GM18951 (cell line): ENCODE measurements around the gene HRH2.

Experiments
- POLR2A ChIP-seq: IDR thresholded peaks from 4 replicates; pipeline ENCODE4 v1.6.1; 2011; ENCODE audit warnings: mild to moderate bottlenecking; ENCODE audit not compliant: insufficient read length, insufficient read depth; ENCODE audit errors: extremely low read depth
- in situ Hi-C: fragments of 300-500 bp; cut with MboI; formaldehyde crosslinking; loops from one replicate; pipeline ENCODE4 v1.12.0; 2022; ENCODE audit warnings: low sequenced_read_pairs, mixed read lengths, inconsistent platforms; ENCODE audit not compliant: unreplicated experiment

HRH2 gene

GRCh38 chr5:175733017-175733416 lies 75.1 kb downstream of the HRH2 start:
- in situ Hi-C loops, result loop anchor here (25.0 kb wide), 1 partner anchor 679 kb away; the partner anchor contains the start of gene CLTB
- TF ChIP-seq POLR2A, result no peak

DNA sequence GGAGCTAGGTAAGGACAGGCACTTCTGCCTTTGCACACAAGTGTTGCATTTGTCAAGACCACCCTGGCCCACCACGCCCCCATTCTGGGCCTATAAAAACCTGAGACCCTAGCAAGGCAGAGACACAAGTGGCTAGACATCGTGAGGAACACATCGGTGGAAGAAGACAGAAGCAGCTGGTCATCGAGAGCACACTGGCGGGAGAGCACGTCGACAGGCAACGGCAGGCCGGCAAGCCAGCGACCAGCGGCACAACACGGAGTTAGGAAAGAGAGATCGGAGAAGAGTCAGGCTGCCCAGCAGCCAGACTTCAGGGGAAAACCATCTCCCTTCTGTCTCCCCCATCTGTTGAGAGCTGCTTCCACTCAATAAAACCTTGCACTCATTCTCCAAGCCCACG lies 76.1 kb downstream of the HRH2 start:
- in situ Hi-C loops, result loop anchor here (25.0 kb wide), 1 partner anchor 678 kb away; the partner anchor contains the start of gene CLTB

DNA sequence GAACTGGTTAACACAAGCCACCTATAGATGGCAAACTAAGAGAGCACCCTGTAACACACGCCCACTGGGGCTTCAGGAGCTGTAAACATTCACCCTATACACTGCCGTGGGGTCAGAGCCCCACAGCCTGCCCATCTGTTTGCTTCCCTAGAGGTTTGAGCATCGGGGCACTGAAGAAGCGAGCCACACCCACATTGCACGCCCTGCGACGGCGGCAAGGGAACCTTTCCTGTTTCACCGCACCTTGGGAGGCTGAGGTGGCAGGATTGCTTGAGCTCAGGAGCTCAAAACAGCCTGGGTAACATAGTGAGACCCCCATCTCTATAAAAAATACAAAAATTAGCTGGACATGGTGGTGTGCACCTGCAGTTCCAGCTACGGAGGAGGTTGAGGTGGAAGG lies 76.6 kb downstream of the HRH2 start:
- in situ Hi-C loops, result loop anchor here (25.0 kb wide), 1 partner anchor 678 kb away; the partner anchor contains the start of gene CLTB
- TF ChIP-seq POLR2A, result no peak

More for the DNA sequence above, 76.1 kb downstream of the HRH2 start:
- TF ChIP-seq POLR2A, result no peak

- TF ChIP-seq POLR2A, result no peak
- in situ Hi-C loops, result loop anchor here (25.0 kb wide), 1 partner anchor 677 kb away; the partner anchor contains the start of gene CLTB
Measured at GRCh38 chr5:175735701-175736100, 77.8 kb downstream of the HRH2 start.

GRCh38 chr5:175736652-175737051 lies 78.8 kb downstream of the HRH2 start:
- in situ Hi-C loops, result loop anchor here (25.0 kb wide), 1 partner anchor 676 kb away; the partner anchor contains the start of gene CLTB
- TF ChIP-seq POLR2A, result no peak

- TF ChIP-seq POLR2A, result no peak
- in situ Hi-C loops, result loop anchor here (25.0 kb wide), 1 partner anchor 675 kb away; the partner anchor contains the start of gene CLTB
Measured at GRCh38 chr5:175737481-175737880, 79.6 kb downstream of the HRH2 start.

- in situ Hi-C loops, result loop anchor here (25.0 kb wide), 1 partner anchor 674 kb away; the partner anchor contains the start of gene CLTB
- TF ChIP-seq POLR2A, result no peak
Measured at GRCh38 chr5:175738126-175738525, 80.3 kb downstream of the HRH2 start.

DNA sequence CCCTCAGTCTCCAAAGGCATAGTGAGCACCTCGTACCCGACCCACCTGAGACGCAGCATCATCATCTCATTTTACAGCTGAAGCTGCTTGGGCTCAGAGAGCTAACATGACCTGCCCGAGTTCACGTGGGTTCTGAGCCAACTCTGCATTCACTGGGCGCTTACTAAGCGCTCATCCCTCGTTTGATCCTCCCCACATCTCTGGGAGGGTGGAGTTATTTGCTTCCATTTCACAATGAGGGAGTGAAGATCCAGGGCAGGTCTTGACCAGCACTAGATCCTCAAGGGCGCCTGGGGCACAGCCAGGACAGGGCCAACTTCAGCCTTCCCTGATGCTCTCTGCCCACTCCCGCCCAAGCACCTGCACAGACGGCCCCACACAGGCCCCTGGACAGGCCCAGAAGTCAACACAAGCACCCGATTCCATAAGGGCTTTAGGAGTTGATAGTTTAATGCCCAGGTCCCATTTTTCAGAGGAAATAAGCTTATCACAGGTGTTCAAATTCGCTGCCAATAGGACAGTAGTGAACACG lies 80.8 kb downstream of the HRH2 start:
- TF ChIP-seq POLR2A, result no peak
- in situ Hi-C loops, result loop anchor here (25.0 kb wide), 1 partner anchor 674 kb away; the partner anchor contains the start of gene CLTB

- TF ChIP-seq POLR2A, result no peak
- in situ Hi-C loops, result loop anchor here (25.0 kb wide), 1 partner anchor 672 kb away; the partner anchor contains the start of gene CLTB
Measured at GRCh38 chr5:175740014-175740413, 82.1 kb downstream of the HRH2 start.

DNA sequence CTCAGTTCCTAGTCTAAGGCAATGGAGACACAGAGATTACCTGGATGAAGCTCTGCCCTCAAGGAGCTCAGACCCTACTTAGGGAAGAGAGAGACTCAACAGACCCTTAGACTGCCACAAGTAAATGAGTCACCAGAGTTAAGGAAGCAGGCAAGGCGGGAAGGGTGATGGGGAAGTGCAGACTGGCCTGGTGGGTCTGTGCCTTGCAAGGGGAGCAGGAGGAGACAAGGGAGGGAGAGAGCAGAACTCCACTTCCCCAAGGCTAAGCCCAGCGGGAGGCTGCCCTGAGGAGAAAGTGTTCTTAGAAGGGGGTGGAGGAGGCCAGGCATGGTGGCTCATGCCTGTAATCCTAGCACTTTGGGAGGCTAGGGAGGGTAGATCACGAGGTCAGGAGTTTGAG lies 83.7 kb downstream of the HRH2 start:
- no peak for TF ChIP-seq POLR2A
- in situ Hi-C loops, result loop anchor here (25.0 kb wide), 1 partner anchor 671 kb away; the partner anchor contains the start of gene CLTB

DNA sequence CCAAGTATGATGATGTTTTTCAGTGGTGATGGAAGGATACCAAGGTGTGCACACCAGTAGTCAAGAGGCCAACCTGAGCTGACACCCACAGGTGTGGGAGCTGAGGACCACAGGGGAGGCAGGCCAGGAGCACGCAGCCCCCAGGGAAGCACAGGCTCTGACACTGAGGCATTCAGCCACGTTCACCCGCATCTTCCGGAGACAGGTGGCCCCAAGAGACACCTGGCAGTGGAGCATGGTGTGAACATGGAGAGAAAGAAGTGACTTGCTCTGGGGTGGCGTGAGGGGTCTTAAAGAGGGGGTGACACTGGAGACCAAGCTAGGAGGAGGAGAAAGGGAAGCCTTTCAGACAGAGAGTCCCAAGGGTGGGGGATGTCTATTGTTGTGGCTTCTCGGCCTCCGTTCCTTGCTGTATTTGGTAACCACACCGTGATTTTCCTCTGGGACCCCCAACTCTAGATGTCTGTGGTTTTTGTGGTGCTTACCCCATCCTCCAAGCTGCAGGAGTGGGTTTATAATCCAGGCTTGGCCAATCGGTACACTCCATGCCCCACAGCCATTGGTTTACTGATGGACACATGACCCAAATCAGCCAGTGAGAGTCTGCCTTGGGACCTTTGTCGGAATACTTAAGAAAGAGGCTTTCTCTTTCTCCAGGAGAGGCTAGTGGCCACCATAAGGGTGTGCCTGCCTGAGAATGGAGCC lies 84.6 kb downstream of the HRH2 start:
- in situ Hi-C loops, result loop anchor here (25.0 kb wide), 1 partner anchor 670 kb away; the partner anchor contains the start of gene CLTB
- no peak for TF ChIP-seq POLR2A

DNA sequence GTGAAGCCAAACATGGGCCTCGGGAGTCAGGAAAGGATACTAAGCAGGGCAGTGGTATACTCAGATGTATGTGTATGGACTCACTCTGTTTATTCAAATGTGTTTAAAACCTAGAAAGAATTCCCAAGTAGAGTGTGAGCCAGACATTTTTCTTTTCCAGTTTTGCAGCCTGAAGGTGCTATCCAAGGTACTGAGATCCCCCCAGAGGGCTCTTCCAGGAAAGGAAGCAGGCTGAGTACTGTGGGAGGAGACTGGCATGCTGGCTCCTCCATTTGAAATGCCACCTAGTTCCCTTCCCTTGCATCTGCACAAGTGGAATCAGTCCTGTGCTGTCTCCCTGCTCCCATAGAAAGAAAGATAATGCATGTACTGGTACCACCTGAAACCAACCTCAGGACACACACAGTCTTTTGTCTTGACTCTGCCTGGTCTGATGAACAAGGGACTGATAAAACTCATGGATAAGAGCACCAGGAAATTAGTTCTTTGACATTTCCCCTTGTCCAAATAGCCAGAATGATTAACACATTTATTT lies 85.9 kb downstream of the HRH2 start:
- in situ Hi-C loops, result loop anchor here (25.0 kb wide), 1 partner anchor 669 kb away; the partner anchor contains the start of gene CLTB
- TF ChIP-seq POLR2A, result no peak

GRCh38 chr5:175745210-175745609 lies 87.3 kb downstream of the HRH2 start:
- in situ Hi-C loops, result loop anchor here (25.0 kb wide), 1 partner anchor 667 kb away; the partner anchor contains the start of gene CLTB

DNA sequence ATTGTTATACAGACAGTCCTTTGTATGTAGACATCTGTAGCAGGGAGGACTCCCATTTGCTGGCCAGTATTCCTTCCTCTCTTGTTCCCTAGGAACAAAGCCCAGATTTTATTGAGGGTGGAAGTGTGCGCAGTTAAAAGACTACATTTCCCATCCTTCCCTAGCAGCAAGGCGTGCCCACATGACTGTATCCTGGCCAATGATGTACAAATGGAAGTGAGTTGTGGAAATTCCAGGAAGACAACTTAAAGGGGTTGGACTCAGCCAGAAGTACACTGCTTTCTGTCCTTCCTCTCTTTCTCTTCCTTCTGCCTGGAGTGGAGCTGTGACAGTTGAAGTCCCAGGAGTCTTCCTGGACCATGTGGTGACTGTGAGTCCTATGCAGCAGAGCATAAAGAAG lies 89.0 kb downstream of the HRH2 start:
- TF ChIP-seq POLR2A, result no peak
- in situ Hi-C loops, result loop anchor here (25.0 kb wide), 1 partner anchor 665 kb away; the partner anchor contains the start of gene CLTB

More at GRCh38 chr5:175745210-175745609, 87.3 kb downstream of the HRH2 start:
- TF ChIP-seq POLR2A, result no peak
